PC-9 (cell line): ENCODE data around the gene CCK.

Source experiments
- EZH2 ChIP-seq: fragments of 200-600 bp; sonication (generic); IDR thresholded peaks from 2 replicates; pipeline ENCODE4 v1.8.0; 2017; ENCODE audit warnings: antibody characterized with exemption, low read depth
- TF ChIP-seq, protein P1 (sequence below): fragments of 200-600 bp; sonication (generic); conservative IDR thresholded peaks from 2 replicates; pipeline ENCODE4 v1.6.1; 2017; ENCODE audit warnings: mixed run types, antibody characterized with exemption, mild to moderate bottlenecking, moderate library complexity

DNA sequence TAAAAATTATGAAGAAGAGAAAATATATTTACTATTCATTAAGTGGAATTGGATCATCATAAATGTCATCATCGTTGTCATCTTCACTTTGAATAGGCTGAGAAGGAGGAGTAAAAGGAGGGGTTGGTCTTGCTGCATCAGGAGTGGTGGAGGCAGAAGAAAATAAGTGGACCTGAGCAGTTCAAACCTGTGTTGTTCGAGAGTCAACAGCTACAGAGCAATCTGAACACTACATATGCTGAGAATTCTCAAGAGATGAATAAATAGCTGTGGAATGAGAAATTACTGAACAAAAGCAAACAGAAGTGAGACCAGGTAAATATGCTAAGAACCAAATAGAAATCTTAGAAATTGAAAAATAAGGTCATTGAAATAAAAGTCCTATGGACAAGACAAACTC, 32.3 kb upstream of the CCK start:
- TF ChIP-seq, protein P1, sequence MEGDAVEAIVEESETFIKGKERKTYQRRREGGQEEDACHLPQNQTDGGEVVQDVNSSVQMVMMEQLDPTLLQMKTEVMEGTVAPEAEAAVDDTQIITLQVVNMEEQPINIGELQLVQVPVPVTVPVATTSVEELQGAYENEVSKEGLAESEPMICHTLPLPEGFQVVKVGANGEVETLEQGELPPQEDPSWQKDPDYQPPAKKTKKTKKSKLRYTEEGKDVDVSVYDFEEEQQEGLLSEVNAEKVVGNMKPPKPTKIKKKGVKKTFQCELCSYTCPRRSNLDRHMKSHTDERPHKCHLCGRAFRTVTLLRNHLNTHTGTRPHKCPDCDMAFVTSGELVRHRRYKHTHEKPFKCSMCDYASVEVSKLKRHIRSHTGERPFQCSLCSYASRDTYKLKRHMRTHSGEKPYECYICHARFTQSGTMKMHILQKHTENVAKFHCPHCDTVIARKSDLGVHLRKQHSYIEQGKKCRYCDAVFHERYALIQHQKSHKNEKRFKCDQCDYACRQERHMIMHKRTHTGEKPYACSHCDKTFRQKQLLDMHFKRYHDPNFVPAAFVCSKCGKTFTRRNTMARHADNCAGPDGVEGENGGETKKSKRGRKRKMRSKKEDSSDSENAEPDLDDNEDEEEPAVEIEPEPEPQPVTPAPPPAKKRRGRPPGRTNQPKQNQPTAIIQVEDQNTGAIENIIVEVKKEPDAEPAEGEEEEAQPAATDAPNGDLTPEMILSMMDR = no peak
- no peak for TF ChIP-seq EZH2
